ENCODE measurements around the gene KLF13. TPM values are rescaled to one million over a fixed set of nuclear protein-coding genes. Genes with fewer than 3 reads are reported as not detected.

The KLF13 gene
- total RNA-seq, 1 donor from 2014 or later, result 67.7 TPM

DNA sequence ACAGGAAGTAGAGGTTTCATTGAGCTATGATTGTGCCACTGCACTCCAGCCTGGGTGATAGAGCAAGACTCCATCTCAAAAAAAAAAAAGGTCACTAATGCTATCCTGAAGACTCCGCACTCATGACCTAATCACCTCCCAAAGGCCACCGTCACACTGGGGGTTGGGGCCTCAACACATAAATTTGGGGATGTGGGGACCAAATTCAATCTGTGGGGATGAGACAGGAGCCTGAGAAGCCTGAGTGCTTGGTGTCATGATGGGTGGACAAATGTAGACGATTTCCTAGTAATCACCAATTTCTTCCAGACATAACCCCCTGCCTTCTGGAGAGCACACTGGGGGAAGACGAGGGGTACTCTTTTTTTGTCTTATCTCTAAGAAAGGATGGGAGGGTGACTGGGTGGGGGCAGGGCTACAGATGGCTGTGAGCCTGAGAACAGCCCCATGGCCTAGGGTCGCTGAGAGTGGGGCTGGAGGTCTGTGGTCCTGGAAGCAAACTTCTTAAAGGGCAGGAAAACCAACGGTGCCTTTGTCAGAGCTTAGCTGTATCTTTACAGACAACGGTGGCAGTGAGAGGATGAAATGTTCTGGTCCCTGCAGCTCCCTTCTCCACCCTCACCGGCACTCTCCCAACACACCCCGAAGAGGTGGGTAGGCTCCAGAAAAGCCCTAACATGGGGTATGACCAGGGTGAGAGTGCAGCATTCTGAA, 16.6 kb upstream of the KLF13 start:
- TF ChIP-seq, protein P1, sequence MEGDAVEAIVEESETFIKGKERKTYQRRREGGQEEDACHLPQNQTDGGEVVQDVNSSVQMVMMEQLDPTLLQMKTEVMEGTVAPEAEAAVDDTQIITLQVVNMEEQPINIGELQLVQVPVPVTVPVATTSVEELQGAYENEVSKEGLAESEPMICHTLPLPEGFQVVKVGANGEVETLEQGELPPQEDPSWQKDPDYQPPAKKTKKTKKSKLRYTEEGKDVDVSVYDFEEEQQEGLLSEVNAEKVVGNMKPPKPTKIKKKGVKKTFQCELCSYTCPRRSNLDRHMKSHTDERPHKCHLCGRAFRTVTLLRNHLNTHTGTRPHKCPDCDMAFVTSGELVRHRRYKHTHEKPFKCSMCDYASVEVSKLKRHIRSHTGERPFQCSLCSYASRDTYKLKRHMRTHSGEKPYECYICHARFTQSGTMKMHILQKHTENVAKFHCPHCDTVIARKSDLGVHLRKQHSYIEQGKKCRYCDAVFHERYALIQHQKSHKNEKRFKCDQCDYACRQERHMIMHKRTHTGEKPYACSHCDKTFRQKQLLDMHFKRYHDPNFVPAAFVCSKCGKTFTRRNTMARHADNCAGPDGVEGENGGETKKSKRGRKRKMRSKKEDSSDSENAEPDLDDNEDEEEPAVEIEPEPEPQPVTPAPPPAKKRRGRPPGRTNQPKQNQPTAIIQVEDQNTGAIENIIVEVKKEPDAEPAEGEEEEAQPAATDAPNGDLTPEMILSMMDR (IDR thresholded peaks at IDR 0.05; ENCODE audit: insufficient read depth, low read length, poor library complexity, severe bottlenecking), result no peak
- Histone ChIP-seq H3K27me3 (ENCODE audit: control insufficient read depth, insufficient read depth, low read length) (peaks cover 22% of the 10 kb centered on the region), H3K36me3 (ENCODE audit: control insufficient read depth, insufficient read depth, low read length) (no peaks in the 10 kb centered on the region), H3K4me3 (ENCODE audit: low read depth, low read length) (no peak overlapping the region)
- DNase-seq (ENCODE audit: low read depth), result no peak

DNA sequence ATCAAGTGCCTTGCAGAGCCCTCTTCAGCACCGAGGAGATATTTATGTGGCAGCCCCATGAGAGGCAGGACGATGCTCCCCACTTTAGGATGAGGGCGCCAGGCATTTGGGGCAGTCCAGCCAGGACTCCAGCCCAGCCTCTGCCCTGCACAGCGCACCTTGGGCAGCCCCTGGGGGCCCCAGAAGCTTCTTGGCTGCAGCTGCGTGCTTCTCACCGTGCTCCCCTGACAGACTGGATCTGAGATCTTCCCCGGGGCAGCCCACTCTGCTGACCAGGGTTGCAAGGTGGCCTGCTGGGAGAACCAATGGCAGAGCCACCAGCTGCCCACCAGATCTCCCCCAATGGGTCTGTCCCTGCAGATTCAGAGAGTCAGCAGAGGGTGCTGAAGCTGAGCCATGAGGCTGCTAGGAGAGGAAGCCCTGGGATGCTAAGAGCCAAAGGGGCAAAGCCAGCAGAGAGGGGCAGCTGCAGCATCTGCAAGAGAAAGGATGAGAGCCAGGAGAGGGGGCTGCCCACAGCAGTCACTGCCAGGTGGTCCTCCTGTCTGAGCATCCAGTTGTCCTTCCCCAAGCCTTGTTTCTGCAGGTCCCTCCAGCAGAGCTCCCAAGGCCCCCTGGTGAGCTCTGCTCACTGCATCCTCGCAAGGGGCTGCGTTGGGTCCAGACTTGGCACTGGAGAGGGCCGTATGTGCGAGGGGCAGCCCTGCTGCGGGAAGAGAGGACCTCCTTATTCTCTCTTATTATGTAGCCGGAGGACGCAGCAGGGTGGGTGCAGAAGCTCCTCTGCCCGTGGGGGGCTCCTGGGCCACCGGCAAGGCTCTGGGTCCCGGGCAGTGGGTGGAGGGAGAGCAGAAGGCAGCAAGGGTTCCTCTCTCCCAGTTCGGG, 14.7 kb upstream of the KLF13 start:
- DNase-seq (ENCODE audit: low read depth), result no peak
- Histone ChIP-seq H3K4me3 (ENCODE audit: low read depth, low read length) (no peak overlapping the region), H3K36me3 (ENCODE audit: control insufficient read depth, insufficient read depth, low read length) (no peaks in the 10 kb centered on the region), H3K27me3 (ENCODE audit: control insufficient read depth, insufficient read depth, low read length) (peaks cover 13% of the 10 kb centered on the region)
- TF ChIP-seq, protein P1 (IDR thresholded peaks at IDR 0.05; ENCODE audit: insufficient read depth, low read length, poor library complexity, severe bottlenecking), result no peak

- no peak for DNase-seq (ENCODE audit: low read depth)
- H3K27me3 ChIP-seq (ENCODE audit: control insufficient read depth, insufficient read depth, low read length), result peaks cover 4% of the 10 kb centered on the region
- TF ChIP-seq, protein P1 (IDR thresholded peaks at IDR 0.05; ENCODE audit: insufficient read depth, low read length, poor library complexity, severe bottlenecking), result no peak
Observed at GRCh38 chr15:31313223-31313622, 13.4 kb upstream of the KLF13 start.

DNA sequence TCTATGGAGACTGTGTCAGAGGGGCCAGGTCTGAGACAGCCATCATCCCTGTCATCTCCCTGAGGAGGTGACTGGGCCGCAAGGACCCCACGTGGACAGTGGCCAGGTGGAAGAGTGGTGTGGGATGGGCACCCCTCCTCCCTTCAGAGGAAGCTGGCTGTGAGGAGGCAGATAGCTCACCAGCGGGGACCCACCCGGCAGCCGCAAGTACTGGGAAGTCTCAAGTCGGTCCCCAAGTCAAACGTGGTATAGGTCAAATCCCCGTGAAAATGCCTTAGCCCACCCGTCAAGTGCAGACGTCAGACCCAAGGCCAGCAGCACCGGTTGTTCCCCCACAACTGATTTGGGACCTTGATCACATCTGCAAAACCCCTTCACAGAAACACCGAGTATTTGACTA, 12.3 kb upstream of the KLF13 start:
- peaks cover 8% of the 10 kb centered on the region for H3K27me3 ChIP-seq (ENCODE audit: control insufficient read depth, insufficient read depth, low read length)
- TF ChIP-seq, protein P1 (IDR thresholded peaks at IDR 0.05; ENCODE audit: insufficient read depth, low read length, poor library complexity, severe bottlenecking), result no peak
- no peaks in the 10 kb centered on the region for H3K36me3 ChIP-seq (ENCODE audit: control insufficient read depth, insufficient read depth, low read length)
- no peak overlapping the region for H3K4me3 ChIP-seq (ENCODE audit: low read depth, low read length)
- no peak for DNase-seq (ENCODE audit: low read depth)

More at GRCh38 chr15:31313223-31313622, 13.4 kb upstream of the KLF13 start:
- Histone ChIP-seq H3K4me3 (ENCODE audit: low read depth, low read length) (no peak overlapping the region), H3K36me3 (ENCODE audit: control insufficient read depth, insufficient read depth, low read length) (no peaks in the 10 kb centered on the region)

- no peaks in the 10 kb centered on the region for H3K36me3 ChIP-seq (ENCODE audit: control insufficient read depth, insufficient read depth, low read length)
- H3K4me3 ChIP-seq (ENCODE audit: low read depth, low read length), result no peak overlapping the region
- peaks cover 8% of the 10 kb centered on the region for H3K27me3 ChIP-seq (ENCODE audit: control insufficient read depth, insufficient read depth, low read length)
- DNase-seq (ENCODE audit: low read depth), result no peak
- TF ChIP-seq, protein P1 (IDR thresholded peaks at IDR 0.05; ENCODE audit: insufficient read depth, low read length, poor library complexity, severe bottlenecking), result no peak
Observed at GRCh38 chr15:31316135-31316795, 10.4 kb upstream of the KLF13 start.

Data from kidney epithelial cell (primary cell).